Thyroid gland (tissue), 4 donors: ENCODE measurements around the gene YPEL1.
A peak's percentile ranks its signal among the peaks of the same experiment; 100 is the strongest.

Source experiments
- CTCF ChIP-seq, 6 experiments: fragments of 200-600 bp in 3 of 6; fragments of 450-650 bp in 3 of 6; sonication (generic) in 3 of 6; IDR thresholded peaks; one replicate each; pipeline ENCODE4 v1.5.1; 2016 to 2019; ENCODE audit warnings: antibody characterized with exemption in 6 of 6, mild to moderate bottlenecking in 2 of 6, inconsistent platforms in 1 of 6, moderate library complexity in 1 of 6
- POLR2A ChIP-seq, 2 donors: fragments of 450-650 bp; IDR thresholded peaks; one replicate each; pipeline ENCODE4 v1.6.1; 2017; ENCODE audit warnings: antibody characterized with exemption in 2 of 2, mild to moderate bottlenecking in 2 of 2, moderate library complexity in 1 of 2

- TF ChIP-seq CTCF (IDR thresholded peaks at IDR 0.05) (peak in 1 of 6 experiments; percentile 10), POLR2A (IDR thresholded peaks at IDR 0.05) (peak; percentile 58 to 99)
Measured at GRCh38 chr22:21735200-21736083, at the start of gene YPEL1.
